Esophagus squamous epithelium (tissue), 4 donors: Measurements from ENCODE around the gene AHRR.

Experiments
- CTCF ChIP-seq, 6 experiments: fragments of 450-650 bp in 4 of 6; fragments of 200-600 bp in 2 of 6; sonication (generic) in 2 of 6; IDR thresholded peaks; one replicate each; pipeline ENCODE4 v1.5.1; 2016 to 2019; ENCODE audit warnings: antibody characterized with exemption in 6 of 6, mild to moderate bottlenecking in 4 of 6, moderate library complexity in 4 of 6
- POLR2A ChIP-seq, 4 donors: fragments of 450-650 bp; IDR thresholded peaks; one replicate each; pipeline ENCODE4 v1.6.1; 2017; ENCODE audit warnings: antibody characterized with exemption in 4 of 4, mild to moderate bottlenecking in 4 of 4, moderate library complexity in 3 of 4

GRCh38 chr5:456351-457194 lies 135.1 kb downstream of the AHRR start:
- TF ChIP-seq CTCF (IDR thresholded peaks at IDR 0.05) (no peak), POLR2A (IDR thresholded peaks at IDR 0.05) (no peak)
